GM18519 (cell line): ENCODE measurements around the gene CPPED1.

Experiments
- ATAC-seq: cut with Tn5 transposase; IDR thresholded peaks from one replicate; pipeline ENCODE4 v1.9.1; 2021; ENCODE audit warnings: mild to moderate bottlenecking, moderate library complexity; ENCODE audit not compliant: unreplicated experiment, low FRiP score

The CPPED1 gene

DNA sequence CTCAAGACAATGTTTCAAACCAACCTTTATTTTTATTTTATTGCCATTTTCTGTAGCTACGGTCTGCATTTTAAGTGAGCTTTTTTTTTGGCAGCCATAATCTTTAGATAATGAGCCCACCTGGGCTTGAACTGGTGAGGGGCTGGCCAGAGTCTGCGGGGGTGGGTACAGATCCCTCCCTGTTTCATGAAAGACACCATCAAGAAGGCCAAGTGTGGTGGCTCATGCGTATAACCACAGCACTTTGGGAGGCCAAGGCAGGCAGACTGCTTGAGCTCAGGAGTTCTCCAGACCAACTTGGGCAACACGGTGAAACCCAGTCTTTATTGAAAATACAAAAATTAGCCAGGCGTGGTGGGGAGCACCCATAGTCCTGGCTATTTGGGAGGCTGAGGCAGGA is 113.7 kb downstream of the CPPED1 start:
- no peak for ATAC-seq

DNA sequence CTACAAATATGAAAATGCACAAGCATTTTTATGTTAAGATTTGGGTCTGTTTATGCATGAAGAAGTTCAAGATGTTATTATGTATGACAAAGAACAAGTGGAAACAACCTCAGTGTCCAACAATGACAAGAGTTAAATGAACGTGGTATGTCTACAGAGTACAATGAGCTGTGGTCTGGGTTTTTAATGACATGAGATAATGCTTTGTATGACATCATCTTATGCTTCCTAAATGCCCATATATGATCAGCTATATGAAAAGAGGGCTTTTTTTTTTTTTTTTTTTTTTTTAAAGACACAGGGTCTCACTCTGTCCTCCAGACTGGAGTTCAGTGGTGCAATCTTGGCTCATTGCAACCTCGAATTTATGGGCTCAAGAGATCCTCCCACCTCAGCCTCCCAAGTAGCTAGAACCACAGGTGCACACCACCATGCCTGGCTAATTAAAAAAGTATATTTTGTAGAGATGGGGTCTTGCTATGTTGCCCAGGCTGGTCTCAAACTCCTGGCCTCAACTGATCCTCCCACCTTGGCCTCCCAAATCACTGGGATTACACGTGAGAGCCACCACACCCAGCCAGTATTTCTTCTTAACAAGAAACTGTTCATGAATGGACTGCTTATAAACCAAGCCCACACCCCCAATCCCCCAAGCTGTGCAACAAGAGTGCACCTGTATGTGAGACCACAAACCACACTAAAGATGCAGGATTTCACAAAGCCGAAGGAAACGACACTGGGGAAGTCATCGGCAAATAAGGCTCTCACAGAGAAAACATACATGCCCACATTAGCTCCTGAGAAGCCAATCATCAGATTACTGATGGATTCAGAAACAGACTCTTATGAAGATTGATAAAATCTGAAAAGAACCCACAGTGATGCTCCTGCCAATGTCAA is 114.5 kb downstream of the CPPED1 start:
- ATAC-seq, result no peak

DNA sequence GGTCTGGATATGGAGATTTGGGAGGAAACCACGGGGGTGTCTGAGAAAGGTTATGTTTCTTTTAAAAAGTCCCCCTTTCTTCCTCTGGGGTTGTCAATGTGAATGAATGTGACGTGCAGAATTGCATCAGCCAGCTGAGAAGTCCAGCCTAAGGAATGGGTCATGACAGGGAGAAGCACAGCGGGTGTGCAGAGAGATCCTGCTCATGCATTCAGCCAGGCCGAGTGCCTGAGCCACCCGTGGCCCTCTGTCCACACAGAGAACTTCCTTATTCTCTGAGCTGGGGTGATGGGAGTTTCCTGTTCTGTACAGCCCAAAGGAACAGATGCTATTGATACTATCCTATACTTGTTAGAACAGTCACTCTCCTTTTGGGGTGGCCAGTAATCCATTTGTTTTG is 117.9 kb downstream of the CPPED1 start:
- ATAC-seq, result no peak

DNA sequence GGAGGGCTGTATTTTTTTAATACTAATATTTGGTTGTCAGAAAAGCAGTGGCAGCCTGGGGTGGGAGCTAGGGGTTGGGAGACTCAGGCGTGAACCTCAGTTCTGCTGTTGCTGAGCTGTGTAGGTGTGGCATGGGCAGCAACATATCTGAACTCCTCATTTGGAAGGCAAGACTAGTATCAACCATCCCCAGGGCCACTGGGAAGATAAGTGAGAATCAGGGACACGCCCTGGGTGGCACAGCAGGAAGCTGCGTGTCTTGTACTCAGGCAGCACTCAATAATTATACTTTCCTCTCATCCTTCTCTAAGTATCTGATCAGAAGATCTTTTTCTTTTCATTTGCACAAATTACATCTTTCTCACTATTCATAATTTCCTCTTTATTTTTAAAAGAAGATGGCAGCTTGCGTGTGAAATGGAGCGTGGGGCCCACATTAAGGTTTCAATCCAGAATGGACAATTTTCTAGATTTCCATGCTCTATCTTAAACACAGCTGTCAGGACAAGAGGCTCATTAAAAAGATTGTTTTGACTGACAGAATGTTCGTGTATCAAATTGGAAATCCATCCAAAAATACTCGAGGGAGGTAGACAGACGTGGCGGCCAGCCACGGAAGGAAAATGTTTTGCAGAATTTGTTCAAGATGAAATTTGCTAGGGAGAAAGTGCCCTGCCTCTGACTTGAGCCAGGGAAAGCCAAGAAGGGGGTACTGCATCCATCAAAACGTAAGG is 121.1 kb downstream of the CPPED1 start:
- no peak for ATAC-seq

DNA sequence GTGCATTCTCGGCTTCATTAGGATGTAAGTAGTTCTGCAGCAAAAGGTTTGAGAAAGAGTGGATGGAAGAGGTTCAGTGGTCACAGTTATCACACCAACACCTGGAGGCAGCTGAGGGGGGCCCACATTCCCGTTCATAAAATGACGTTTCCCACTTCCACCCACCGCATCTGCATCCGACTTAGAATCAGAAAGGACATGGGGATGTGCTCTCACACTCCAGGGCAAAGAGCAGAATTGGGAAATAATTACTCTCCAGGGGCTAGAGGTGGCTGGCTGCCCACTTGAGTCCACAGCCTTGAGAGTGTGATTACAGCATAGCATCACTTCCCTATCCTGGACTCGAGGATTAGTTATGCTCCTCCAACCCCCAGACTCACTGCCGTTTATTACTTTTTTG is 122.0 kb downstream of the CPPED1 start:
- ATAC-seq, result no peak

DNA sequence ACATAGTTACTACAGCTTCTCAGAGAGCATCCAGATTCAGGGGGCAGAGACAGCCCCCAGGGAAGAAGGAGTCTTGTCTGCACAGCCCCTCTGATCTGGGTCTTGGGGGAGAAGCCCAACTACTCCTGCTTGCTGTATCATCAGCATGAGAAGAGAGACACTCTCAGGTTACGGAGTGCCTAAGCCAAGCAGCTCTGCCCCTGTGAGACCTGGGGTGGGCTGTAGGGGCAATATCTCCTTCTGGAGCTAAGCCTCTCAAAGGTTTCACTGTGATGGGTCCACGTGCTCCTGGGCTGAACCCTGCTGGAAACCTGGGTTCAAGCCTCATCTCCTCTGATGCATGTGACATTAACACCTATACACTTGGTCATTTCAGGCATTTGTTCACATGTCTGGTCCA is 123.2 kb downstream of the CPPED1 start:
- no peak for ATAC-seq

DNA sequence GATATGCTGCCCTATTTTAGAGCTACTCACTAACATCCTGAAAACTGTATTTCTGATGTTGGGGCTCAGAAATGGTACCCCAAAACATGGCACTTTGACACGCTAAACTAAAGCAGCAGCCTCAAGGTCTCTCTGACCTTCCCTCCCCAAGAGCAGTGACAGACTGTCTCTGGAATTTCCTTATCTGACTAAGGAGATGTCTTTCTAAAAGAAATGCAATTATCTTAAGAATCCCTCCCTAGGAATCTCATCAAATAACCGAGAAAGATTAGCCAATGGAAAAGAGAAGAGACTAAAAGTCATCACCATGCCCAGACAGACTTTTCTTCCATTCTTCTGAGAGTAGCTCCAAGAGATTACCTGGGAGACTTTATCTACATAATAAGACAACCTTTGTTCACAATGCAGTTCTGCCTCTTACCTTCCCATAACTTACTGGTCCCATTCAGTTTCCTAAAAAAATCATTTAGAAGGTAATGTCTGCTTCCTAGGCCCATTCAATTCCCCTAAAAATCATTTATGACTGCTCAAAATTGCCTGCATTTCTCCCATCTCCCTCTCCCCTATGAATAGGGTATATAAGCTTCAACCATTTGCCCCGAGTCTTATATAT is 123.9 kb downstream of the CPPED1 start:
- no peak for ATAC-seq

DNA sequence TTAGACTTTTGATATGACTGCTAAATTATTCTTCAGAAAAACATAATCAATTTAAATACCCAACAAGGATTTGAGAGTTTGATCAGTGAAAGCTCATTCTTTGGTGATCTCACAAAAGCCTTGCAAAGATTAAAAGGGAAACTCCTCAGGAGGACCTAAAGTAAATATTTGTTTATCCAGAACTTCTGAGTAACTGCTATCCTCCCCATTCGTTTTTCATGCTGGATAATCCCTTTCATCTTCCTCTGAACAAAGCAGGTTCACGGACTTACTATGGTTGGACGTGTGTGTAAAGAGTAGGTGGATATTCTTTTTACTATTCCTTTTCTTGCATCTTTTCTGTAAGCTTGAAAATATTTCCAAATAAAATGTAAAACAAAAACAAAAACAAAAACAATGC is 124.7 kb downstream of the CPPED1 start:
- no peak for ATAC-seq

DNA sequence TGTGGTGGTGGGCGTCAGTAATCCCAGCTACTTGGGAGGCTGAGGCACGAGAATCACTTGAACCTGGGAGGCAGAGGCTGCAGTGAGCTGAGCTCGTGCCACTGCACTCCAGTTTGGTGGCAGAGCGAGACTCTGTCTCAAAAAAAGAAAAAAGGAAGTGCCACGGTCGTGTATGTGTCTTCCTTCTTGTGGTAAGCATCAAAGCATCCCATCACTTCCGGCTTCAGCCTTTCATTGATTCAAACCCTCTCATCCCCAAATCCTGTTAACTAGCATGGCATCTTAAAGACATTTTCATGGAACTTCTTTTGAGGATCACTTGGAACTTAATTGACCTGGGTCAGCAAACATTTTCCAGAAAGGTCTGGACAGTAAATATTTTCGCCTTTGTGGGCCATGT is 126.2 kb downstream of the CPPED1 start:
- ATAC-seq, result no peak

DNA sequence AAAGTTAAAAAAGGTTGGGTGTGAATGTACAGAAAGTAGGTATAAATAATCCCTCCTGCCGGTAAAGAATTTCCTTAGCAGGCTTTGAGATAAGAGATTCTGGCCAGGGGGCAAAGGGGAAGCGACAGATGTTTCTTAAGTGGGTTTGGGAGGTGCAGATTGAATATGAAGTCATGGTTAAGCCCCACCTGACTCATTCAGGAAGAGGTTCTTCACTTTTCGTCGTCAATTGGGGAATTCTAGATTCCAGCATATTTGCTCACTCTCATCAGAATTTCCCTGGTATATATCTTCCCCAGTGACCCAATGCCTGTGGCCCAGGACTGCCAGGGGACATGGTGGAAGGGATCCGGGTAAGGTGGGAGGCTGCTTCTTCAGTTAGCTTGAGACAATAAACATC is 127.8 kb downstream of the CPPED1 start:
- ATAC-seq, result no peak

DNA sequence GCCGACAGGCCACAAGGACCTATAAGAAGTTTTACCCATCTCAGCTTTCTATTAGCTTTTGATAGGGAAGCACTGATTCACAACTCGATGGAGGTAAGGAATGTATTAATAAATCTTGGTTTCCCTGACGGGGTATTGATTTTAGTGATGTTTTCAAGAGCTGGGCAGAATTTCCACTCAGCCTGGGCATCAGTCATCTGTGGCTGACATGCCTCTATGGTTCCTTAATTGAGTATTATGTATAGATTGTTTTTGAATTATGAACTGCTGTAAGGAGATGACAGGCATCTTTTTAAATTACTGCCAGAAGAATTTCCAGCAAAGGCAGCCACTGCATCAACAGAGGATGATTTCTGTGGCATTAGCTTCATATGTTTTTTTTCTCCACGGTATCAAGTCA is 128.6 kb downstream of the CPPED1 start:
- no peak for ATAC-seq

DNA sequence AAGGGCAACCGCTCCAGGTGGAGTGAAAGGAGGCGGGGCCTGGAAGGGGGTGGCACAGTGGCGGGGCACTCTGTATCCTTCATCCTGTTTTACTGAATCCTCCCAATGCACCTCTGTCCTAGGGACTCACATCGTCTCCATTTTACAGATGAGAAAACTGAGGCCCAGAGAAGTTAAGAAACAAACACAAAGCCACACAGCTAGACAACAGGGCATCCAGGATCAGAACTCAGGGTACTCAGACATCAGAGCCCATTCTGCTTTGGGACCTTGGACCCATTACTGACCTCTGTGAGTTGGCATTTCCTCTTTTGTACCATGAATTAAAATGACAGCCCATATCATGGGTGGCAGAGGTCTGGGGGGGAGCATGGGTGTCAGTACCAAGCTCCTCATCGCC is 129.2 kb downstream of the CPPED1 start:
- no peak for ATAC-seq

DNA sequence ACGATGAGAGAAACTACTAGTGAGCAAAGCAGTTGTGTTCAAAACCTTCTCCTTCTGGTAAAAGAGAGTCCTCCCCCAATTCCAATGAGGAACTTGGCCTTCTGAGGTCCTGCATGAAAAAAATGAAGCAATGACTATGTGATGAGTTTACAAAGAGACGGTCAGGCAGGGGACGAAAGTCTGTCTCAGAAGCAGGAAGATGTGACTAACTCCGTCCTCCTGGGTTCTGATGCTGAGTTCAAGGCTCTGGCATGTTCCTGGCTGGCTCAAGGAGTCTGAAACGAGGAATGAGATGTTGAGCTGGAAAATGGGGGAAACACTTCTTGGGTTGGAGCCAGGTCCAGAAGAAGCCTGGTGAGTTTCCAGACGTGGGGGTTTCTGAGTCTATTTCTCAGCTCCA is 129.6 kb downstream of the CPPED1 start:
- no peak for ATAC-seq

DNA sequence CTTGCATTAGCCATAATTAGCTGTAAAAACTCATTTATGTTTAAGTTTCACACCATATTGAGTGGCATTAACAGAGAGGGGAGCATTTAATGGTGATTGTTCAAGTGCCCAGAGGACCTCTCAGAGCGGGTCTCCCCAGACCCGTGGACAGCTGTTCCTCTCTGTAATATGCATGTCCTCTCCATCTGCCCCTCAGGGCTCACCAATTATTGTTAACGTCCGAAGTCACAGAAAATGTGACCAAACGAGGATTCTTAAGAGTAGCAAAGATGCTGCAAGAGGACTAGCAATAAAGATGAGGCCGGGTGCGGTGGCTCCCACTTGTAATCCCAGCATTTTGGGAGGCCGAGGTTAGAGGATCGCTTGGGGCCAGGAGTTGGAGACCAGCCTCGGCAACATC is 130.2 kb downstream of the CPPED1 start:
- no peak for ATAC-seq

DNA sequence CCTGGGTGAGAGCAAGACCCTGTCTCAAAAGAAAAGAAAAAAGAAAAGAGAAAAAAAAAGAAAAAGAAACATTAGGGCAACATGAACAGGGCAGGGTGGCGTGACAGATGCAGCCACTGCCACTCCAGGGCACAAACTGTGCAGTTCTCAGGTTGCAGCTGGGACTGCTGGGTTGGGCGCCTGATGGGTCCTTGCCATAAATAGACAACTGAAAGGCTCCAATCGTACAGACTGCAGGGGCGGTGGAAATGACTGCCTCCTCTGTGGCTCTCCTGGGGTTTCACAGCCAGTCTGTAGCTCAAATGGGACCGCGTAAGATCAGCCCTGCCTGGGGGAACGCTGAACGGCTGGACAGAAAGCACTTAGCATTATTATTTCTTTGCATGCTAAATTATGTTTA is 130.7 kb downstream of the CPPED1 start:
- no peak for ATAC-seq

DNA sequence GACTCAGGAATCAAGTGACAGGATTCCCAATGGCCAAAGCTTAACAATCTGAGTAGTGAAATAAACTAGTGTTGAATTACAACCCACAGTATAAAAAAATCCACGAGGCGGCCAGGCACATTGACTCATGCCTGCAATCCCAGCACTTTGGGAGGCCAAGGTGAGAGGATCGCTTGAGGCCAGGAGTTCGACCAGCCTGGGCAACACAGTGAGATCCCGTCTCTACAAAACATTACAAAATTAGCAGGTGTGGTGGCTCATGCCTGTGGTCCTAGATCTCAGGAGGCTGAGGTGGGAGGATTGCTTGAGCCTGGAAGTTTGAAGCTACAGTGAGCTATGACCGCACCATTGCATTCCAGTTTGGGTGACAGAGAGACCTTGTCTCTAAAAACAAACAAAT is 133.8 kb downstream of the CPPED1 start:
- ATAC-seq, result no peak

DNA sequence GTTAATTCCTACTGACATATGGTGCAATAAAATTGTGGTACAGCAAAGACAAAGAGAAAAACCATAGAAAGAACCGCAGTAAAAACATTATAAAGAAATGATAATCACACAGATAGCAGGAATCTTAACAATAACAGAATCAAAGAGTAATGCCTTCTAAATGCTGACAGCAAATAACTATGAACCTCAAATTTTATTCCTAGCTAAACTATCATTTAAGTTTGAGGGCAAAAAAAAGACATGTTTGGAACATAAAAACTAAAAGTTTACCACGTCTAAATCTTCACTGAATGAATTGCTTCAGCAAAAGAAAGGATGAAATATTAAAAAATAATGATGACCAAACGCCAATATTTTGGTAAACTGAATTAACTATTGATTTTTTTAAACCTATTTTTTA is 135.8 kb downstream of the CPPED1 start:
- no peak for ATAC-seq

DNA sequence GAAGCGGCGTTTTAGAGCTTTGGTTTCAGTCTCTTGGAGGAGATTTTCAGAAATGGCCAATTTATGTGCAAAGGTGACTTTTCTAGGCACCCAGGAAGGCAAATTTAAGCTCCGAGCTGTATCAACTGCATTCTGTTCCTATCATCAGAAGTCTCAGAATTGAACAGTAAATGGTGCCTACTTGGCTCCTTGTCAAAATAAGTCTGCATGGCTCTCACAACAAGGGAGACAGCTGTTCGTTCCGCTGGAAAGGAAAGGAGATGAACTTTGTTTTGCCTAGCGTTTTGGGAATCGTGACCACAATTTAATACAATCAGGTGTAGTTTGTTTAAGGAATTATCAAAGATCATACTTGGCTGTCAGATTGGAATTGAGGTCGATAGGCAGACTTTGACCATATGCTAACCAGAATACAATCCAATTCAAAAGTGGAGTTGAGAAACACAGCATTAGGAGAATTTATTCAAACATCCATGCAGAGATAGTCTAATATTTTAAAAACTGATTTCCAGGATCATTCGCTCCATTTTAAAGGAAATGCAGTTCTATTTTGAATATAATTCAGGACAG is 139.4 kb downstream of the CPPED1 start:
- no peak for ATAC-seq

DNA sequence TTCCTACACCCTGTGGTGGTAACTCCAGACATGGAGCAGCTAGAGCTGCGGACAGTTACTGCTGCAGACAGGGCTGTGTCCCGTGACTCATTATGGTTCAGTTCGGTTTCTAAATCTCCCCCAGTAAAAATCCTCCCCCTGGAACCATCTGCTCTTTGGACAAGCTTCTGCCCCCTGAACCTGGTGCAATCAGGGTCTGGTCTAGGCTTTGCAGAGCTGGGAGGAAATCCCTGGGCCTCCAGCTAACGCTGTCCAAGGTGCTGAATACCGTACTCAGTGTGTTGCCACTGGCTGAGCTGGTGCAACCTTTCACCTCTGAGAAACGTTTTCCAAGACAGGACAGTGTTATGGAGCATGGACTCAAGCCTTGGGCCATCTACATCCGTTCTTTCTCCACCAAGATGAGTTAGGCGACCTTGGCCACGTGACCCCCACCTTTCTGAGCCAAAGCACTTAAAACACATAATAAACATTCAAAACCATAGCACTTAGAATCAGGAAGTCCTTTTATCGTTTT is 142.0 kb downstream of the CPPED1 start:
- ATAC-seq, result no peak

DNA sequence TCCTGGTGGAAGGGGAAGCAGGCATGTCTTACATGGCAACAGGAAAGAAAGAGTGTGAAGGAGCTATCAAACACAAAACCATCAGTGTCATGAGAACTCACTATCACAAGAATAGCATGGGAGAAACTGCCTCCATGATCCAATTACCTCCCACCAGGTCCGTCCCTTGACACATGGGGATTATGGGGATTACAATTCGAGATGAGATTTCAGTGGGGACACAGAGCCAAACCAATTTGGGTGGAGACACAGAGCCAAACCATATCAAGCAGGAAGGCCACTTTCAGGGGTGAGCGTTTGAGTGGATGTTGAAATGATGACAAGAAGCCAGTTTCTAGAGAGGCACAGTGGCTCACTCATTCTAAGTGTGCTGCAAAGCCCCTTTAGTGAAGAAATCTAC is 143.8 kb downstream of the CPPED1 start:
- ATAC-seq, result no peak

DNA sequence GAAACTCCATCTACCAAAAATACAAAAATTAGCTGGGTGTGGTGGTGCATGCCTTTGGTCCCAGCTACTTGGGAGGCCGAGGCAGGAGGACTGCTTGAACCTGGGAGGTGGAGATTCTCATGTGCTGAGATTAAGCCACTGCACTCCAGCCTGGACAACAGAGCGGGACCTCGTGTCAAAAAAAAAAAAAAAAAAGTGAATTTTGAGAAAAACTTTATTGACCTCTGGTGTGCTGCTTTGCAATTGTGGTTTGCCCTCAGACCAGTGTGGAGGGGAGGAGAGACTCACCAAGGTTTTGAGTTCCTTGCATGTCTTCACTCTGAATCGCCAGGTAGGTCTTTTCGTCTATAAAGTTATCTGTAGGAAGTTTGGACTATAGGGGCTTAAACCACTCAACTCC is 145.2 kb downstream of the CPPED1 start:
- ATAC-seq, result no peak
